Astrocyte of the cerebellum (primary cell): ENCODE results near the gene TMEM61.

ENCODE experiments used
- DNase-seq: peaks from one replicate; pipeline ENCODE4 v3.0.0-alpha.2; 2011; ENCODE audit warnings: low read depth
- H3K4me3 ChIP-seq: 2 replicates; pipeline ENCODE4 v1.5.1; 2011; ENCODE audit warnings: mild to moderate bottlenecking, low read depth, low read length, moderate library complexity
- CTCF ChIP-seq: IDR thresholded peaks from 2 replicates; pipeline ENCODE4 v1.5.1; 2012; ENCODE audit warnings: low read length, low read depth, moderate library complexity, mild to moderate bottlenecking; ENCODE audit errors: missing control alignments
- in situ Hi-C: cut with HindIII; loops from 2 replicates; pipeline ENCODE4 v1.10.0; 2017; ENCODE audit warnings: low sequenced_read_pairs

The TMEM61 gene

DNA sequence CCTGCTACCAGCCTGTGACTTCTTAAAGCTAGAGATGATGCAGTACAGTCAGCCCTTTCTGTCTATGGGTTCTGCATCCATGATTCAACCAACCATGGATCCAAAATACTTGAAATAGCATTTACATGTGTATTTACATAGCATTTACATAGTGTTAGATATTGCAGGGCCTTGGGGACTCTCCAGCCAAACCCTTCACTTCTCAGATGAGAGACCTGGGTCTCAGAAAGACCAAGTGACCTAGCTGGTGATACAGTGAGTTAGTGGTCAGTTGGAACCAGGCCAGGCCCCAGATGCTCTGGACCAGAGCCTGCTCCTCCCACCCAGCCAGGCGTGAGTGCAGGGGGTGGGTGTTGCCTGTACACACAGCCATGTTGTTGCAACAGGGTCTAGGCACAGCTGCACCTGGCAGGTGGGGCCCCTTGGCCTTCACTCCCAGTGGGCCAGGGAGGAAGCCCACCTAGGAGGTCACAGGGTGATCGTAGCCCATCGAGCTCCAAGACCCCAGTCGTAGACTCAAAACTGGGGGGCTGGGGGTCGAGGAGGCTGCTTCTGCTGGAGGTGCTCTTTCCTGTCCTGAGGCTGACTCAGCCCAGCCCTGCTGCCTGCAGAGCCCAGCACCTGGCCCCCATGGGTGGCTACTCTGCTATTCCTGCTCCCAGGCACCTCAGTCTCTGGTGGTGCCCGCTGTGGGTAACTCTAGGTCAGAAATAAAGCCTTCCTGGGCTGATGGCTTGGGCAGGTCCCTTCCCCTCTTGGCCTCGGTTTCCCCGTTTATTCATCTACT, 7.7 kb downstream of the TMEM61 start:
- in situ Hi-C loops: no loop called here
- no peak overlapping the region for H3K4me3 ChIP-seq
- no peak for DNase-seq
- TF ChIP-seq CTCF: no peak

- TF ChIP-seq CTCF: no peak
- H3K4me3 ChIP-seq: no peak overlapping the region
- no peak for DNase-seq
- in situ Hi-C loops: no loop called here
Measured at GRCh38 chr1:54988975-54989374, 8.5 kb downstream of the TMEM61 start.

DNA sequence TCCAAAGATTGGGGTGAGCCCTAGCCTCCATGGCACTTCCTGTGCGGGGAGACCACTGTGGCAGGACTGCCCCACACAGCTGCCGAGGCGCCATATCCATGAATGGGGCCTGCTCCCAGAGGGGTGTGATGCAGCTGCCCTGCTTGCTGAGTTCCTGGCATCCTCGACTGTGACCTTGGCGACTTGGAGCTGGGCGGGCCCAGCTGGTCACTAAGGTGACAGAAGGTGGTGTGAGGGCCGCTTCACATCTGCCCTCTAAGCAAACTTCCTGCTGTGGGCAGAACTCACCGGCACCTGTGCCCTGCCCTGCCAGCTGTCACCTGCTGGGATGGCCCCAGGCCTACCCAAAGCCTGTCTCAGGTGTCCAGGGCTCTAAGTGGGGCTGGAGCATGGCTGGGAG, 9.0 kb downstream of the TMEM61 start:
- no peak overlapping the region for H3K4me3 ChIP-seq
- in situ Hi-C loops: no loop called here
- TF ChIP-seq CTCF: no peak
- no peak for DNase-seq

GRCh38 chr1:54989968-54990810, 9.8 kb downstream of the TMEM61 start:
- TF ChIP-seq CTCF: no peak
- no peak overlapping the region for H3K4me3 ChIP-seq
- no peak for DNase-seq
- in situ Hi-C loops: no loop called here

GRCh38 chr1:54990916-54991315, 10.5 kb downstream of the TMEM61 start:
- H3K4me3 ChIP-seq: no peak overlapping the region
- TF ChIP-seq CTCF: no peak
- in situ Hi-C loops: no loop called here
- no peak for DNase-seq

DNA sequence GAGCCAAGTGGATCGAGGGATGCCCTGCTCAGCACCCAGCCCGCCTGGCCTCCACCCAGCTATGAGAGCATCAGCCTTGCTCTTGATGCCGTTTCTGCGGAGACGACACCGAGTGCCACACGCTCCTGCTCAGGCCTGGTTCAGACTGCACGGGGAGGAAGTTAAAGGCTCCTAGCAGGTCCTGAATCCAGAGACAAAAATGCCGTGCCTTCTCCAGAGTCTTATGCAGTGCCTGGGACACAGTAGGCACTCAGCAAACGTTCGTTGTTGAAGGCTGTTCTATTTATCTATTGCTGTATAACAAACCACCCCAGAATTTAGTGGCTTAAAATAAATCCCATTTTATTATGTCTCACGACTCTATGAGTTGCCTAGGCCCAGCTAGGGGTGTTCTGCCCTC, 11.5 kb downstream of the TMEM61 start:
- no peak overlapping the region for H3K4me3 ChIP-seq
- in situ Hi-C loops: no loop called here
- no peak for TF ChIP-seq CTCF
- no peak for DNase-seq
